HG02642 (cell line): ENCODE data around the gene ZMYND19.
"Not testable (repeated sequence)": the region's sequence is repeated elsewhere in the genome, so short reads cannot be mapped to it uniquely, and the experiment has no call there.

ENCODE experiments used
- ATAC-seq: cut with Tn5 transposase; IDR thresholded peaks from one replicate; pipeline ENCODE4 v1.9.1; 2021; ENCODE audit warnings: mild to moderate bottlenecking; ENCODE audit not compliant: unreplicated experiment, poor library complexity

The ZMYND19 gene

GRCh38 chr9:137536594-137537131, 53.6 kb downstream of the ZMYND19 start:
- ATAC-seq, result not testable (repeated sequence)

- no peak for ATAC-seq
These were observed 55.2 kb downstream of the ZMYND19 start for GRCh38 chr9:137535120-137535428.

GRCh38 chr9:137534256-137535119, 55.8 kb downstream of the ZMYND19 start:
- ATAC-seq, result no peak

- not testable (repeated sequence) for ATAC-seq
These were observed 57.3 kb downstream of the ZMYND19 start for GRCh38 chr9:137532891-137533468.
